GM12878 (cell line): ENCODE results near the gene SAP30L. TPM values are rescaled to one million over a fixed set of nuclear protein-coding genes. Genes with fewer than 3 reads are reported as not detected.

Experiments
- BCLAF1 ChIP-seq: fragments of 450-650 bp; IDR thresholded peaks from 2 replicates; pipeline ENCODE4 v1.6.1; 2017; ENCODE audit warnings: antibody characterized with exemption, mild to moderate bottlenecking, moderate library complexity
- CREB1 ChIP-seq: IDR thresholded peaks from 2 replicates; pipeline ENCODE4 v1.6.1; 2012; ENCODE audit warnings: low read depth, mild to moderate bottlenecking, inconsistent platforms
- CTCF ChIP-seq, 3 experiments: IDR thresholded peaks in 2 of 3; conservative IDR thresholded peaks in 1 of 3; 2 replicates each; pipeline ENCODE4 v1.5.1; 2011; ENCODE audit warnings: low read depth in 3 of 3, low read length in 3 of 3, mild to moderate bottlenecking in 3 of 3, control low read depth in 2 of 3, moderate library complexity in 2 of 3, inconsistent platforms in 1 of 3, mixed read lengths in 1 of 3; ENCODE audit not compliant: control insufficient read depth in 2 of 3, insufficient read depth in 1 of 3; ENCODE audit errors: extremely low read depth in 1 of 3
- FOXK2 ChIP-seq: fragments of 450-650 bp; IDR thresholded peaks from 2 replicates; pipeline ENCODE4 v1.6.1; 2017; ENCODE audit warnings: mild to moderate bottlenecking, moderate library complexity
- GABPA ChIP-seq: IDR thresholded peaks from 2 replicates; pipeline ENCODE4 v1.6.1; 2014; ENCODE audit warnings: antibody characterized with exemption, low read depth, mild to moderate bottlenecking, inconsistent platforms
- MLLT1 ChIP-seq: fragments of 450-650 bp; IDR thresholded peaks from 2 replicates; pipeline ENCODE4 v1.6.1; 2016; ENCODE audit warnings: mild to moderate bottlenecking
- ZNF622 ChIP-seq: fragments of 450-650 bp; IDR thresholded peaks from 2 replicates; pipeline ENCODE4 v1.6.1; 2017; ENCODE audit warnings: mild to moderate bottlenecking, inconsistent platforms
- polyA plus RNA-seq, 11 experiments: library from polyadenylated mRNA; depleted of rRNA in 4 of 11; unstranded in 6 of 11; stranded (reverse) in 5 of 11; fragments of >200 nt; fragmentation: Nextera tagmentation in 4 of 11; fragmentation: Illumina TruSeq in 1 of 11; extraction: Ambion mirVana in 4 of 11; extraction: Trizol in 1 of 11; gene quantifications; 1 replicate in 1 of 11; 2 replicates in 10 of 11; pipeline versions ENCODE4 v1.2.1 to v1.2.3, GENCODE V29; 2011 to 2016; ENCODE audit warnings: inconsistent platforms in 2 of 11, missing spikeins in 2 of 11, low read depth in 1 of 11
- total RNA-seq, 4 experiments: library from RNA; depleted of rRNA in 3 of 4; stranded (reverse); fragments of >200 nt in 3 of 4; fragmentation: Illumina TruSeq in 1 of 4; extraction: Trizol in 1 of 4; gene quantifications; 2 replicates each; pipeline versions ENCODE4 v1.2.1 to v1.2.3, GENCODE V29; 2013 to 2021

Gene SAP30L
- total and polyA plus RNA-seq, 10 of the 15 experiments (the other 5 are each of a cell fraction or from before 2014, with no cell fraction given) = 2.4 to 36.8 (median 15.7) TPM

DNA sequence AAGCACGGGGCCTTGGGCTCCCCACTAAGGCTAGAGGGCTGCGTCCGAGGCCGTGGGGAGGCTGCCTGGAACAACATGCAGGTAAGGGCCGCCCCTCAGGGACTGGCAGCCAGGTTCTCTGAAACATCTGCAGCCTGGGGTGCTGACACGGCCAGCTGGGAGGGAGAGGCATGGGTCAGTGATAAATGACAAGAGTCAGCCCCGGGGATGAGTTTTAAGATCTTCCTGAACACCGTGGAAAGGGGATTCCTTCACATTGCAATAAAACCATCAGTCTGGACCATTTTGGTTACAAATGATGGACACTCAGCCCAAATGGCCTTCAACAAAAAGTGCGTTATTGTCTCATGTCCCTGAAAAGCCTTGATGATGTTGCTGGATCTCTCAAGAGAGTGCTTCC lies 32.9 kb upstream of the SAP30L start (continued):
- TF ChIP-seq BCLAF1 (no peak), CREB1 (no peak), CTCF (IDR thresholded peaks at IDR 0.05 in 2 of 3, conservative IDR thresholded peaks at IDR 0.05 in 1 of 3; ENCODE audit: control insufficient read depth in 2 of 3, extremely low read depth in 1 of 3, insufficient read depth in 1 of 3, low read depth in 3 of 3, low read length in 3 of 3) (no peak), FOXK2 (no peak), GABPA (no peak), MLLT1 (no peak), ZNF622 (no peak)
- TF ChIP-seq, all 136 proteins: peak for 0
